Astrocyte (in vitro differentiated cells and primary cell): ENCODE measurements around the gene SPRED3. TPM values are rescaled to one million over a fixed set of nuclear protein-coding genes. Genes with fewer than 3 reads are reported as not detected.

ENCODE experiments used
- DNase-seq: peaks from one replicate; pipeline ENCODE4 v3.0.0-alpha.2; 2010; ENCODE audit warnings: low read depth
- FAIRE-seq: peaks from 2 replicates; lab custom pipeline; 2011; peaks lifted over from hg19 to GRCh38; lab: Jason Lieb, UNC
- H2AFZ ChIP-seq: 2 replicates; pipeline ENCODE4 v1.6.0; 2012; ENCODE audit warnings: low read depth, low read length, inconsistent platforms
- H3K27ac ChIP-seq: 2 replicates; pipeline ENCODE4 v1.5.1; 2011; ENCODE audit warnings: low read depth, low read length, inconsistent platforms
- H3K27me3 ChIP-seq: 2 replicates; pipeline ENCODE4 v1.6.0; 2011; ENCODE audit warnings: low read length, inconsistent platforms; ENCODE audit not compliant: insufficient read depth
- H3K36me3 ChIP-seq: 2 replicates; pipeline ENCODE4 v1.5.1; 2011; ENCODE audit warnings: low read length, inconsistent platforms; ENCODE audit not compliant: insufficient read depth
- H3K4me1 ChIP-seq: 2 replicates; pipeline ENCODE4 v1.5.1; 2011; ENCODE audit warnings: low read length, inconsistent platforms; ENCODE audit not compliant: insufficient read depth
- H3K4me2 ChIP-seq: 2 replicates; pipeline ENCODE4 v1.6.0; 2012; ENCODE audit warnings: low read length, inconsistent platforms
- H3K4me3 ChIP-seq: 2 replicates; pipeline ENCODE4 v1.5.1; 2011; ENCODE audit warnings: low read depth, mild to moderate bottlenecking, low read length, inconsistent platforms; ENCODE audit not compliant: insufficient read depth
- H3K79me2 ChIP-seq: 2 replicates; pipeline ENCODE4 v1.6.0; 2012; ENCODE audit warnings: mild to moderate bottlenecking, low read length, inconsistent platforms; ENCODE audit not compliant: insufficient read depth
- H3K9ac ChIP-seq: 2 replicates; pipeline ENCODE4 v1.6.0; 2012; ENCODE audit warnings: mild to moderate bottlenecking, low read length, inconsistent platforms
- H3K9me3 ChIP-seq: 2 replicates; pipeline ENCODE4 v1.5.1; 2012; ENCODE audit warnings: low read depth, mild to moderate bottlenecking, low read length, inconsistent platforms; ENCODE audit not compliant: insufficient read depth
- H4K20me1 ChIP-seq: 2 replicates; pipeline ENCODE4 v1.6.0; 2012; ENCODE audit warnings: low read length, inconsistent platforms; ENCODE audit not compliant: insufficient read depth
- H3K27ac Mint-ChIP-seq: one replicate; pipeline ENCODE4 v1.8.0; 2021; ENCODE audit warnings: mild to moderate bottlenecking, mixed read lengths; ENCODE audit not compliant: unreplicated experiment
- H3K27me3 Mint-ChIP-seq: one replicate; pipeline ENCODE4 v1.8.0; 2021; ENCODE audit warnings: low read depth, mixed read lengths; ENCODE audit not compliant: unreplicated experiment
- H3K36me3 Mint-ChIP-seq: one replicate; pipeline ENCODE4 v1.8.0; 2021; ENCODE audit warnings: low read depth, mixed read lengths; ENCODE audit not compliant: unreplicated experiment
- H3K4me1 Mint-ChIP-seq: one replicate; pipeline ENCODE4 v1.8.0; 2021; ENCODE audit warnings: low read depth, mixed read lengths; ENCODE audit not compliant: unreplicated experiment
- H3K4me3 Mint-ChIP-seq: one replicate; pipeline ENCODE4 v1.8.0; 2021; ENCODE audit warnings: mild to moderate bottlenecking, moderate library complexity, mixed read lengths; ENCODE audit not compliant: unreplicated experiment
- H3K9me3 Mint-ChIP-seq: one replicate; pipeline ENCODE4 v1.8.0; 2021; ENCODE audit warnings: mild to moderate bottlenecking, mixed read lengths; ENCODE audit not compliant: unreplicated experiment
- EZH2 ChIP-seq: IDR thresholded peaks from 2 replicates; pipeline ENCODE4 v1.6.1; 2012; ENCODE audit warnings: mild to moderate bottlenecking, low read length, inconsistent platforms; ENCODE audit not compliant: insufficient read depth
- total RNA-seq: library from RNA; stranded (reverse); gene quantifications from 2 replicates; pipeline ENCODE4 v1.2.1, GENCODE V29; 2021
- TF ChIP-seq, protein P1 (sequence below): IDR thresholded peaks from 2 replicates; pipeline ENCODE4 v1.5.1; 2011; ENCODE audit warnings: low read depth, mild to moderate bottlenecking, inconsistent platforms, low read length, moderate library complexity; ENCODE audit not compliant: insufficient read depth

Gene SPRED3
- total RNA-seq, 1 donor from 2014 or later: 19.0 TPM

- H3K36me3 Mint-ChIP-seq: peaks cover 13% of the 10 kb centered on the region
- no peak overlapping the region for H3K27ac Mint-ChIP-seq
- Histone ChIP-seq H3K4me1 (peaks cover 4% of the 10 kb centered on the region), H3K4me3 (no peak overlapping the region), H3K9me3 (no peaks in the 10 kb centered on the region), H3K79me2 (peaks cover 5% of the 10 kb centered on the region), H4K20me1 (peaks cover 25% of the 10 kb centered on the region), H3K9ac (no peak overlapping the region), H3K4me2 (no peak overlapping the region), H3K27me3 (no peaks in the 10 kb centered on the region), H3K36me3 (no peaks in the 10 kb centered on the region), H2AFZ (no peak overlapping the region), H3K27ac (no peak overlapping the region)
- TF ChIP-seq EZH2: no peak
- TF ChIP-seq, protein P1, sequence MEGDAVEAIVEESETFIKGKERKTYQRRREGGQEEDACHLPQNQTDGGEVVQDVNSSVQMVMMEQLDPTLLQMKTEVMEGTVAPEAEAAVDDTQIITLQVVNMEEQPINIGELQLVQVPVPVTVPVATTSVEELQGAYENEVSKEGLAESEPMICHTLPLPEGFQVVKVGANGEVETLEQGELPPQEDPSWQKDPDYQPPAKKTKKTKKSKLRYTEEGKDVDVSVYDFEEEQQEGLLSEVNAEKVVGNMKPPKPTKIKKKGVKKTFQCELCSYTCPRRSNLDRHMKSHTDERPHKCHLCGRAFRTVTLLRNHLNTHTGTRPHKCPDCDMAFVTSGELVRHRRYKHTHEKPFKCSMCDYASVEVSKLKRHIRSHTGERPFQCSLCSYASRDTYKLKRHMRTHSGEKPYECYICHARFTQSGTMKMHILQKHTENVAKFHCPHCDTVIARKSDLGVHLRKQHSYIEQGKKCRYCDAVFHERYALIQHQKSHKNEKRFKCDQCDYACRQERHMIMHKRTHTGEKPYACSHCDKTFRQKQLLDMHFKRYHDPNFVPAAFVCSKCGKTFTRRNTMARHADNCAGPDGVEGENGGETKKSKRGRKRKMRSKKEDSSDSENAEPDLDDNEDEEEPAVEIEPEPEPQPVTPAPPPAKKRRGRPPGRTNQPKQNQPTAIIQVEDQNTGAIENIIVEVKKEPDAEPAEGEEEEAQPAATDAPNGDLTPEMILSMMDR: no peak
- no peak overlapping the region for H3K4me3 Mint-ChIP-seq
- peaks cover 16% of the 10 kb centered on the region for H3K4me1 Mint-ChIP-seq
- peaks cover 3% of the 10 kb centered on the region for H3K9me3 Mint-ChIP-seq
- no peak for FAIRE-seq
- peaks cover 9% of the 10 kb centered on the region for H3K27me3 Mint-ChIP-seq
- no peak for DNase-seq
Observed at GRCh38 chr19:38399081-38399480, 10.6 kb downstream of the SPRED3 start.

DNA sequence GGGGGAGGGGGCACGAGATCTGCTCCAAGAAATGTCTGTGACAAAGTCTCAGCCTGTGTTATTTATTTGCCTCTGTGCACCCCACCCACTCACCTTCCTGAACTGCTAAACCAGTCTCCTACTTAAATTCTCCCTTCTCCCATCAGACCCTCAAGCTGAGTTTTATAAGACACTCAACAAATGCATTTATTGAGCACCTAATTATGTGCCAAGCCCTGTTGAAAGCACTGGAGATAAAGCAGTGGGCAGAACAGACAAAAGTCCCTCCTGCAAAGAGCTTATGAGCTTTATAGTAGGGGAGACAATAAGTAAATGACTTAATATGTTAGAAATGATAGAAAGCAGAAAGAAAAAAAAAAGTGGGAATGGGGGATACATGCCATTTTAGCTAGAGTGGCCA is 11.0 kb downstream of the SPRED3 start:
- no peak overlapping the region for H3K27ac Mint-ChIP-seq
- peaks cover 16% of the 10 kb centered on the region for H3K4me1 Mint-ChIP-seq
- Histone ChIP-seq H3K9me3 (no peaks in the 10 kb centered on the region), H2AFZ (no peak overlapping the region), H3K79me2 (peaks cover 8% of the 10 kb centered on the region), H3K27ac (no peak overlapping the region), H3K4me3 (no peak overlapping the region), H4K20me1 (peaks cover 22% of the 10 kb centered on the region), H3K9ac (no peak overlapping the region), H3K4me2 (no peak overlapping the region), H3K4me1 (peaks cover 4% of the 10 kb centered on the region), H3K27me3 (no peaks in the 10 kb centered on the region), H3K36me3 (no peaks in the 10 kb centered on the region)
- H3K4me3 Mint-ChIP-seq: no peak overlapping the region
- FAIRE-seq (no peak), DNase-seq (no peak)
- H3K9me3 Mint-ChIP-seq: peaks cover 3% of the 10 kb centered on the region
- H3K36me3 Mint-ChIP-seq: peaks cover 11% of the 10 kb centered on the region
- TF ChIP-seq, protein P1: no peak
- no peak for TF ChIP-seq EZH2
- peaks cover 9% of the 10 kb centered on the region for H3K27me3 Mint-ChIP-seq

DNA sequence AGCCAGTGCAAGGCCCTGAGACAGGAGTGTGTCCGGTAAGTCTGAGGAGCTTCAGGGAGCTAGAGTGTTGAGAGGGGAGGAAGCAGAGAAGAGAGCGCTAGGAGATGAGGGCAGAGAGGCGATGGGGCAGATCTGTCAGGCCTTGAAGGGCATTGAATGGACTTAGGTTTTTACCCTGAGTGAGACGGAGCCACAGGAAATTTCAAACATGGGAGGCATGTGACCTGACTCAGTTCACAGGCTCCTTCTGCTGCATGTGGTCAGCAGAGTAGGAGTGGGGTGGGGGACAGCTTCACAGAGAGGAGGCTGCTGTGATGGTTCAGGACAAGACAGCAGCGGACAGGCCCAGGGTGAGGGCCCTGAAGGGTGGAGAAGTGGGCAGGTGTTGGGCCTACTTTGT is 11.9 kb downstream of the SPRED3 start:
- peaks cover 7% of the 10 kb centered on the region for H3K27me3 Mint-ChIP-seq
- Histone ChIP-seq H3K9ac (no peak overlapping the region), H3K4me1 (peaks cover 4% of the 10 kb centered on the region), H4K20me1 (peaks cover 16% of the 10 kb centered on the region), H3K79me2 (peaks cover 8% of the 10 kb centered on the region), H3K4me3 (no peak overlapping the region), H3K9me3 (no peaks in the 10 kb centered on the region), H3K27me3 (no peaks in the 10 kb centered on the region), H3K36me3 (no peaks in the 10 kb centered on the region), H2AFZ (no peak overlapping the region), H3K4me2 (no peak overlapping the region), H3K27ac (no peak overlapping the region)
- FAIRE-seq (no peak), DNase-seq (no peak)
- H3K27ac Mint-ChIP-seq: peak overlapping the region; percentile 95
- H3K36me3 Mint-ChIP-seq: peaks cover 10% of the 10 kb centered on the region
- no peak overlapping the region for H3K4me3 Mint-ChIP-seq
- peaks cover 16% of the 10 kb centered on the region for H3K4me1 Mint-ChIP-seq
- TF ChIP-seq EZH2: no peak
- TF ChIP-seq, protein P1: no peak
- peaks cover 3% of the 10 kb centered on the region for H3K9me3 Mint-ChIP-seq
